Naive thymus-derived CD4-positive, alpha-beta T cell (primary cell): ENCODE data around the gene USP3. TPM values are rescaled to one million over a fixed set of nuclear protein-coding genes. Genes with fewer than 3 reads are reported as not detected.

Experiments
- ATAC-seq: fragments of 150-1000 bp; cut with Tn5 transposase; 2 replicates; pipeline ENCODE4 v1.10.0; 2021; ENCODE audit warnings: mild to moderate bottlenecking, moderate library complexity
- CTCF ChIA-PET: fragments of 350-600 bp; sonication (Branson Sonifier 250); formaldehyde crosslinking; loops from one replicate; lab custom pipeline; 2021; ENCODE audit warnings: antibody characterized with exemption; lab: Charles Lee
- POLR2A ChIA-PET: fragments of 350-600 bp; sonication (Branson Sonifier 250); formaldehyde crosslinking; loops from one replicate; lab custom pipeline; 2021; ENCODE audit warnings: antibody characterized with exemption, inconsistent platforms; lab: Charles Lee
- DNase-seq, 9 donors: peaks; one replicate each; pipeline versions ENCODE4 v3.0.0 to v3.0.0-alpha.2; 2020 to 2022; ENCODE audit warnings: mixed read lengths in 1 of 9
- H3K27ac ChIP-seq: one replicate; pipeline ENCODE4 v1.7.0; 2013; ENCODE audit warnings: mild to moderate bottlenecking, low read depth, low read length, moderate library complexity
- H3K27me3 ChIP-seq, 2 donors: one replicate each; pipeline ENCODE4 v1.7.0; 2013; ENCODE audit warnings: low read length in 2 of 2, mild to moderate bottlenecking in 2 of 2, moderate library complexity in 2 of 2; ENCODE audit not compliant: control insufficient read depth in 2 of 2, insufficient read depth in 2 of 2
- H3K36me3 ChIP-seq, 3 experiments: 1 replicate in 2 of 3; 2 replicates in 1 of 3; pipeline ENCODE4 v1.7.0; 2013; ENCODE audit warnings: low read length in 3 of 3, mild to moderate bottlenecking in 3 of 3, moderate library complexity in 1 of 3; ENCODE audit not compliant: insufficient read depth in 3 of 3, control insufficient read depth in 2 of 3
- H3K4me1 ChIP-seq, 2 donors: one replicate each; pipeline ENCODE4 v1.7.0; 2013; ENCODE audit warnings: low read length in 2 of 2, mild to moderate bottlenecking in 2 of 2, moderate library complexity in 1 of 2; ENCODE audit not compliant: control insufficient read depth in 2 of 2, insufficient read depth in 2 of 2
- H3K4me3 ChIP-seq: 2 replicates; pipeline ENCODE4 v1.7.0; 2013; ENCODE audit warnings: mild to moderate bottlenecking, low read length
- H3K9me3 ChIP-seq, 3 experiments: 1 replicate in 2 of 3; 2 replicates in 1 of 3; pipeline ENCODE4 v1.7.0; 2013; ENCODE audit warnings: low read length in 3 of 3; ENCODE audit not compliant: control insufficient read depth in 2 of 3
- H3K27ac Mint-ChIP-seq, 9 donors: one replicate each; pipeline ENCODE4 v1.8.0; 2020 to 2022; ENCODE audit warnings: mixed read lengths in 9 of 9, mild to moderate bottlenecking in 8 of 9, moderate library complexity in 5 of 9, inconsistent platforms in 2 of 9
- H3K27me3 Mint-ChIP-seq, 5 donors: one replicate each; pipeline ENCODE4 v1.8.0; 2021 to 2022; ENCODE audit warnings: mixed read lengths in 5 of 5, mild to moderate bottlenecking in 1 of 5
- H3K36me3 Mint-ChIP-seq, 5 donors: one replicate each; pipeline ENCODE4 v1.8.0; 2020 to 2022; ENCODE audit warnings: mixed read lengths in 5 of 5, mild to moderate bottlenecking in 3 of 5, inconsistent platforms in 1 of 5
- H3K4me1 Mint-ChIP-seq, 7 donors: one replicate each; pipeline ENCODE4 v1.8.0; 2020 to 2022; ENCODE audit warnings: mixed read lengths in 7 of 7, mild to moderate bottlenecking in 3 of 7, inconsistent platforms in 1 of 7
- H3K4me3 Mint-ChIP-seq, 10 donors: one replicate each; pipeline ENCODE4 v1.8.0; 2020 to 2022; ENCODE audit warnings: mild to moderate bottlenecking in 10 of 10, mixed read lengths in 10 of 10, moderate library complexity in 6 of 10, inconsistent platforms in 2 of 10
- H3K9me3 Mint-ChIP-seq, 11 donors: one replicate each; pipeline ENCODE4 v1.8.0; 2020 to 2022; ENCODE audit warnings: mixed read lengths in 11 of 11, mild to moderate bottlenecking in 4 of 11, inconsistent platforms in 1 of 11, moderate library complexity in 1 of 11
- intact Hi-C, 2 donors: fragments of 100-400 bp; cut with micrococcal nuclease; formaldehyde crosslinking; loops; one replicate each; pipeline ENCODE4 v1.15.1; 2023
- polyA plus RNA-seq, 2 donors: library from polyadenylated mRNA; unstranded; fragments of 300-500 nt; fragmentation: Illumina TruSeq; gene quantifications; one replicate each; pipeline ENCODE4 v1.2.3, GENCODE V29; 2021
- total RNA-seq, 6 experiments: library from RNA in 5 of 6; stranded (reverse) in 5 of 6; gene quantifications; 1 replicate in 5 of 6; 2 replicates in 1 of 6; pipeline ENCODE4 v1.2.3 and lab custom pipeline; 2021 to 2026

Gene USP3
- total and polyA plus RNA-seq, 7 experiments from 2014 or later: 53.3 to 288 (median 140) TPM

GRCh38 chr15:63593705-63594671, 89.6 kb downstream of the USP3 start:
- H3K27ac Mint-ChIP-seq: peak overlapping the region; percentile 43 to 91 (median 78)
- H3K4me3 Mint-ChIP-seq: peak overlapping the region in 4 of 10 donors; percentile 3 to 25 (median 6)
- peaks cover 11 to 49% (median 40%) of the 10 kb centered on the region in 5 donors for H3K36me3 Mint-ChIP-seq
- H3K4me1 Mint-ChIP-seq: peaks cover 30 to 79% (median 71%) of the 10 kb centered on the region in 7 donors
- peaks cover 5 to 28% (median 19%) of the 10 kb centered on the region in 3 experiments for H3K36me3 ChIP-seq
- CTCF ChIA-PET: interaction anchor here (6.5 kb wide), 1 partner anchor 129 kb away, joined by 40 read pairs; no protein-coding TSS in a partner anchor
- no peak for DNase-seq
- H3K4me1 ChIP-seq: peaks cover 0 to 10% of the 10 kb centered on the region in 2 donors
- no peak overlapping the region for H3K27ac ChIP-seq
- peak; percentile 10 for ATAC-seq
- peaks cover 0 to 3% (median 0%) of the 10 kb centered on the region in 11 donors for H3K9me3 Mint-ChIP-seq
- intact Hi-C loops: loop anchor here (5.0 to 10.0 kb wide), 2 partner anchors 42 to 309 kb away; no protein-coding TSS in a partner anchor
- no peaks in the 10 kb centered on the region for H3K27me3 Mint-ChIP-seq
- POLR2A ChIA-PET: interaction anchor here (0.7 kb wide), 1 partner anchor 124 kb away, joined by 3 read pairs; no protein-coding TSS in a partner anchor
- H3K9me3 ChIP-seq: no peaks in the 10 kb centered on the region
- H3K4me3 ChIP-seq: no peak overlapping the region
- H3K27me3 ChIP-seq: no peaks in the 10 kb centered on the region

- H3K9me3 Mint-ChIP-seq: peaks cover 0 to 3% (median 0%) of the 10 kb centered on the region in 11 donors
- ChIA-PET POLR2A (interaction anchor here (1.5 kb wide), 1 partner anchor 9 kb away, joined by 4 read pairs; no protein-coding TSS in a partner anchor), CTCF (interaction anchor here (2.6 to 6.5 kb wide), 2 partner anchors 15 to 130 kb away, joined by 9 to 40 read pairs; no protein-coding TSS in a partner anchor)
- Histone ChIP-seq H3K4me1 (peaks cover 9 to 16% of the 10 kb centered on the region in 2 donors), H3K36me3 (peaks cover 4 to 17% (median 8%) of the 10 kb centered on the region in 3 experiments), H3K9me3 (no peaks in the 10 kb centered on the region), H3K27ac (no peak overlapping the region), H3K27me3 (no peaks in the 10 kb centered on the region), H3K4me3 (no peak overlapping the region)
- no peak for DNase-seq
- peak overlapping the region in 3 of 10 donors; percentile 8 to 25 (median 10) for H3K4me3 Mint-ChIP-seq
- peaks cover 31 to 87% (median 80%) of the 10 kb centered on the region in 7 donors for H3K4me1 Mint-ChIP-seq
- peaks cover 3 to 40% (median 34%) of the 10 kb centered on the region in 5 donors for H3K36me3 Mint-ChIP-seq
- intact Hi-C loops: loop anchor here in 1 of 2 donors (10.0 kb wide), 1 partner anchor 310 kb away; no protein-coding TSS in a partner anchor
- no peaks in the 10 kb centered on the region for H3K27me3 Mint-ChIP-seq
- peak overlapping the region; percentile 51 to 91 (median 77) for H3K27ac Mint-ChIP-seq
- no peak for ATAC-seq
Measured at GRCh38 chr15:63595065-63595464, 90.7 kb downstream of the USP3 start.

GRCh38 chr15:63595688-63596087, 91.3 kb downstream of the USP3 start:
- Histone ChIP-seq H3K36me3 (peaks cover 4 to 11% (median 5%) of the 10 kb centered on the region in 3 experiments), H3K27ac (peak overlapping the region; percentile 15), H3K4me3 (no peak overlapping the region), H3K27me3 (no peaks in the 10 kb centered on the region), H3K4me1 (peaks cover 11 to 16% of the 10 kb centered on the region in 2 donors), H3K9me3 (no peaks in the 10 kb centered on the region)
- ATAC-seq (no peak), DNase-seq (no peak)
- Mint-ChIP-seq H3K27me3 (no peaks in the 10 kb centered on the region), H3K36me3 (peaks cover 3 to 37% (median 28%) of the 10 kb centered on the region in 5 donors), H3K27ac (peak overlapping the region in 8 of 9 donors; percentile 52 to 91 (median 69)), H3K9me3 (peaks cover 0 to 3% (median 0%) of the 10 kb centered on the region in 11 donors), H3K4me1 (peaks cover 30 to 82% (median 76%) of the 10 kb centered on the region in 7 donors), H3K4me3 (peak overlapping the region in 3 of 10 donors; percentile 10 to 25 (median 21))
- ChIA-PET CTCF (interaction anchor here (2.6 to 6.5 kb wide), 2 partner anchors 14 to 131 kb away, joined by 9 to 40 read pairs; no protein-coding TSS in a partner anchor), POLR2A (interaction anchor here (1.0 to 1.5 kb wide), 3 partner anchors 8 to 113 kb away, joined by 3 to 4 read pairs (median 3); partner anchors contain the start of gene USP3)
- intact Hi-C loops: loop anchor here in 1 of 2 donors (10.0 kb wide), 1 partner anchor 311 kb away; no protein-coding TSS in a partner anchor

GRCh38 chr15:63596676-63597037, 92.3 kb downstream of the USP3 start:
- Mint-ChIP-seq H3K4me3 (peak overlapping the region in 2 of 10 donors; percentile 21 to 50), H3K36me3 (peaks cover 3 to 29% (median 19%) of the 10 kb centered on the region in 5 donors), H3K27ac (peak overlapping the region; percentile 29 to 91 (median 77)), H3K9me3 (peaks cover 0 to 4% (median 0%) of the 10 kb centered on the region in 11 donors), H3K27me3 (no peaks in the 10 kb centered on the region), H3K4me1 (peaks cover 29 to 76% (median 69%) of the 10 kb centered on the region in 7 donors)
- Histone ChIP-seq H3K36me3 (peaks cover 0 to under 1% (median 0%) of the 10 kb centered on the region in 3 experiments), H3K4me3 (no peak overlapping the region), H3K27me3 (no peaks in the 10 kb centered on the region), H3K9me3 (no peaks in the 10 kb centered on the region), H3K27ac (no peak overlapping the region), H3K4me1 (peaks cover 11 to 16% of the 10 kb centered on the region in 2 donors)
- POLR2A ChIA-PET: interaction anchor here (0.9 to 1.0 kb wide), 4 partner anchors 13 to 128 kb away, joined by 3 to 4 read pairs (median 3); partner anchors contain the start of gene USP3
- DNase-seq (no peak), ATAC-seq (no peak)
- CTCF ChIA-PET: interaction anchor here (0.6 to 6.5 kb wide), 3 partner anchors 13 to 132 kb away, joined by 4 to 40 read pairs (median 9); no protein-coding TSS in a partner anchor
- intact Hi-C loops: loop anchor here in 1 of 2 donors (10.0 kb wide), 1 partner anchor 312 kb away; no protein-coding TSS in a partner anchor

GRCh38 chr15:63597038-63597790, 92.8 kb downstream of the USP3 start, which contains the start of gene FBXL22:
TSS of gene FBXL22 (plus strand) at chr15:63597387. CDS start at chr15:63597393, 6 bp downstream.
- Histone ChIP-seq H3K27ac (peak within 1 kb of the TSS; percentile 15), H3K4me3 (no peak within 1 kb of the TSS), H3K27me3 (no peaks in the 10 kb centered on the region), H3K4me1 (peaks cover 15 to 18% of the 10 kb centered on the region in 2 donors), H3K9me3 (no peaks in the 10 kb centered on the region), H3K36me3 (no peaks in the 10 kb centered on the region)
- Mint-ChIP-seq H3K27me3 (no peaks in the 10 kb centered on the region), H3K36me3 (peaks cover 3 to 27% (median 17%) of the 10 kb centered on the region in 5 donors), H3K27ac (peak within 1 kb of the TSS; percentile 29 to 93 (median 90)), H3K9me3 (peaks cover 0 to 4% (median 0%) of the 10 kb centered on the region in 11 donors), H3K4me3 (peak within 1 kb of the TSS in 7 of 10 donors; percentile 4 to 93 (median 27)), H3K4me1 (peaks cover 33 to 76% (median 69%) of the 10 kb centered on the region in 7 donors)
- DNase-seq: no peak
- ATAC-seq: no peak
- POLR2A ChIA-PET: interaction anchor here (0.7 to 0.9 kb wide), 3 partner anchors 12 to 128 kb away, joined by 3 to 4 read pairs (median 3); no protein-coding TSS in a partner anchor
- intact Hi-C loops: loop anchor here in 1 of 2 donors (10.0 kb wide), 1 partner anchor 312 kb away; no protein-coding TSS in a partner anchor
- CTCF ChIA-PET: interaction anchor here (2.6 to 6.5 kb wide), 2 partner anchors 13 to 133 kb away, joined by 9 to 40 read pairs; no protein-coding TSS in a partner anchor
